ENCODE measurements around the gene C17orf50.

- TF ChIP-seq REST (IDR thresholded peaks at IDR 0.05; ENCODE audit: insufficient read depth in 1 of 2, low read depth in 2 of 2, low read length in 2 of 2) (no peak), POLR2AphosphoS5 (IDR thresholded peaks at IDR 0.05; ENCODE audit: low read depth, low read length) (no peak)
These were observed 5.8 kb downstream of the C17orf50 start for GRCh38 chr17:35766489-35766877.
